Nephron progenitor cell (in vitro differentiated cells): ENCODE results near the gene TRIM77.
"Not testable (repeated sequence)": the region's sequence is repeated elsewhere in the genome, so short reads cannot be mapped to it uniquely, and the experiment has no call there.

Experiments
- DNase-seq: peaks from one replicate; pipeline ENCODE4 v3.0.0; 2021
- H3K27ac Mint-ChIP-seq: 2 replicates; pipeline ENCODE4 v1.8.0; 2021; ENCODE audit warnings: mild to moderate bottlenecking, moderate library complexity, mixed read lengths
- H3K27me3 Mint-ChIP-seq: 2 replicates; pipeline ENCODE4 v1.8.0; 2021; ENCODE audit warnings: mild to moderate bottlenecking, low read depth, mixed read lengths; ENCODE audit not compliant: poor library complexity
- H3K36me3 Mint-ChIP-seq: 2 replicates; pipeline ENCODE4 v1.8.0; 2021; ENCODE audit warnings: low read depth, mixed read lengths
- H3K4me1 Mint-ChIP-seq: 2 replicates; pipeline ENCODE4 v1.8.0; 2021; ENCODE audit warnings: mixed read lengths
- H3K4me3 Mint-ChIP-seq: 2 replicates; pipeline ENCODE4 v1.8.0; 2021; ENCODE audit warnings: mild to moderate bottlenecking, moderate library complexity, mixed read lengths
- H3K9me3 Mint-ChIP-seq: 2 replicates; pipeline ENCODE4 v1.8.0; 2021; ENCODE audit warnings: mild to moderate bottlenecking, moderate library complexity, mixed read lengths
- CTCF ChIP-seq: fragments of 200-600 bp; sonication (generic); IDR thresholded peaks from 2 replicates; pipeline ENCODE4 v1.5.0; 2021; ENCODE audit warnings: antibody characterized with exemption

The TRIM77 gene

GRCh38 chr11:89709999-89710398 is at the start of gene TRIM77:
Gene TRIM77 (plus strand): TSS chr11:89710299. CDS start chr11:89710299, 0 bp downstream.
- not testable (repeated sequence) for H3K36me3 Mint-ChIP-seq, DNase-seq, H3K27ac Mint-ChIP-seq, H3K4me3 Mint-ChIP-seq, H3K4me1 Mint-ChIP-seq, H3K27me3 Mint-ChIP-seq, H3K9me3 Mint-ChIP-seq

- Mint-ChIP-seq H3K4me1 (peaks cover 18% of the 10 kb centered on the region), H3K9me3 (no peaks in the 10 kb centered on the region), H3K4me3 (no peak overlapping the region), H3K36me3 (no peaks in the 10 kb centered on the region), H3K27ac (no peak overlapping the region), H3K27me3 (no peaks in the 10 kb centered on the region)
- no peak for DNase-seq
- no peak for TF ChIP-seq CTCF
Measured at GRCh38 chr11:89667001-89667400, 43.1 kb upstream of the TRIM77 start.

- not testable (repeated sequence) for H3K27me3 Mint-ChIP-seq, DNase-seq, H3K27ac Mint-ChIP-seq, H3K4me3 Mint-ChIP-seq, H3K36me3 Mint-ChIP-seq, H3K9me3 Mint-ChIP-seq
- peaks cover 29% of the 10 kb centered on the region for H3K4me1 Mint-ChIP-seq
Measured at GRCh38 chr11:89668158-89668557, 41.9 kb upstream of the TRIM77 start.

- peaks cover 37% of the 10 kb centered on the region for H3K4me1 Mint-ChIP-seq
- not testable (repeated sequence) for H3K4me3 Mint-ChIP-seq, H3K27me3 Mint-ChIP-seq, DNase-seq, H3K36me3 Mint-ChIP-seq, H3K27ac Mint-ChIP-seq, H3K9me3 Mint-ChIP-seq
Measured at GRCh38 chr11:89669586-89669985, 40.5 kb upstream of the TRIM77 start.

- H3K9me3 Mint-ChIP-seq, H3K27me3 Mint-ChIP-seq, H3K36me3 Mint-ChIP-seq, DNase-seq, H3K4me3 Mint-ChIP-seq: not testable (repeated sequence)
- H3K4me1 Mint-ChIP-seq: peaks cover 37% of the 10 kb centered on the region
- H3K27ac Mint-ChIP-seq: peak overlapping the region; percentile 19
Measured at GRCh38 chr11:89669993-89670669, 40.0 kb upstream of the TRIM77 start.

- H3K27ac Mint-ChIP-seq: peak overlapping the region; percentile 66
- H3K4me1 Mint-ChIP-seq: peaks cover 37% of the 10 kb centered on the region
- not testable (repeated sequence) for H3K36me3 Mint-ChIP-seq, H3K27me3 Mint-ChIP-seq, H3K9me3 Mint-ChIP-seq, H3K4me3 Mint-ChIP-seq, DNase-seq
Measured at GRCh38 chr11:89672547-89672946, 37.6 kb upstream of the TRIM77 start.

GRCh38 chr11:89673380-89673779 is 36.7 kb upstream of the TRIM77 start:
- not testable (repeated sequence) for H3K36me3 Mint-ChIP-seq, H3K9me3 Mint-ChIP-seq, DNase-seq, H3K27me3 Mint-ChIP-seq
- Mint-ChIP-seq H3K4me1 (peaks cover 37% of the 10 kb centered on the region), H3K4me3 (peak overlapping the region; percentile 3), H3K27ac (peak overlapping the region; percentile 40)

GRCh38 chr11:89675383-89675782 is 34.7 kb upstream of the TRIM77 start:
- H3K27me3 Mint-ChIP-seq, DNase-seq, H3K4me3 Mint-ChIP-seq, H3K36me3 Mint-ChIP-seq, H3K27ac Mint-ChIP-seq, H3K9me3 Mint-ChIP-seq: not testable (repeated sequence)
- H3K4me1 Mint-ChIP-seq: peaks cover 32% of the 10 kb centered on the region
- peak; percentile 21 for TF ChIP-seq CTCF

GRCh38 chr11:89675948-89676347 is 34.2 kb upstream of the TRIM77 start:
- peaks cover 30% of the 10 kb centered on the region for H3K4me1 Mint-ChIP-seq
- not testable (repeated sequence) for H3K27me3 Mint-ChIP-seq, H3K36me3 Mint-ChIP-seq, H3K4me3 Mint-ChIP-seq, DNase-seq, H3K9me3 Mint-ChIP-seq
- H3K27ac Mint-ChIP-seq: peak overlapping the region; percentile 54

- H3K4me3 Mint-ChIP-seq, H3K4me1 Mint-ChIP-seq, H3K9me3 Mint-ChIP-seq, DNase-seq, H3K36me3 Mint-ChIP-seq, H3K27me3 Mint-ChIP-seq: not testable (repeated sequence)
- H3K27ac Mint-ChIP-seq: peak overlapping the region; percentile 43
Measured at GRCh38 chr11:89707080-89707479, 3.0 kb upstream of the TRIM77 start.

- H3K27ac Mint-ChIP-seq, H3K4me3 Mint-ChIP-seq, DNase-seq, H3K9me3 Mint-ChIP-seq, H3K27me3 Mint-ChIP-seq, H3K36me3 Mint-ChIP-seq, H3K4me1 Mint-ChIP-seq: not testable (repeated sequence)
Measured at GRCh38 chr11:89724866-89725498, 14.9 kb downstream of the TRIM77 start.

GRCh38 chr11:89730215-89730614 is 20.1 kb downstream of the TRIM77 start:
- DNase-seq, H3K36me3 Mint-ChIP-seq, H3K4me1 Mint-ChIP-seq, H3K27ac Mint-ChIP-seq, H3K27me3 Mint-ChIP-seq, H3K4me3 Mint-ChIP-seq, H3K9me3 Mint-ChIP-seq: not testable (repeated sequence)
